ENCODE measurements around the gene DYNC2LI1. TPM values are rescaled to one million over a fixed set of nuclear protein-coding genes. Genes with fewer than 3 reads are reported as not detected.

Gene DYNC2LI1
- total and polyA plus RNA-seq, 2 donors (not counting 1 experiment from before 2014, with no cell fraction given), result 3.8 to 11.4 TPM

GRCh38 chr2:43751476-43751990 lies 22.3 kb upstream of the DYNC2LI1 start:
- no peaks in the 10 kb centered on the region for H3K4me1 ChIP-seq (ENCODE audit: control insufficient read depth in 2 of 2, insufficient read depth in 2 of 2, low read length in 2 of 2)
- no peak overlapping the region for H3K4me3 ChIP-seq (ENCODE audit: control extremely low read depth in 1 of 5, extremely low read depth in 1 of 5, insufficient read depth in 1 of 5, low read depth in 2 of 5, low read length in 4 of 5)
- H3K9me3 ChIP-seq (ENCODE audit: control extremely low read depth in 1 of 3, control insufficient read depth in 2 of 3, insufficient read depth in 1 of 3, low read length in 2 of 3), result no peaks in the 10 kb centered on the region
- TF ChIP-seq CTCF (IDR thresholded peaks at IDR 0.05), result no peak
- TF ChIP-seq EZH2 (IDR thresholded peaks at IDR 0.05; ENCODE audit: borderline replicate concordance, insufficient read depth, low read depth, low read length, poor library complexity, severe bottlenecking), result no peak
- H3K9ac ChIP-seq (ENCODE audit: low read length), result no peak overlapping the region
- POLR2A ChIA-PET, result no interaction called here
- intact Hi-C loops (cut with micrococcal nuclease), result no loop called here
- no peak overlapping the region for H3K4me2 ChIP-seq (replicated peaks; ENCODE audit: low read depth, low read length, poor library complexity, severe bottlenecking)
- H3K27ac ChIP-seq (ENCODE audit: low read length in 2 of 2), result no peak overlapping the region
- DNase-seq (no peak), ATAC-seq (ENCODE audit: low read depth) (no peak)
- WGBS (ENCODE audit: insufficient coverage), result 100% methylated on average over 3 of the region's 5 CpGs
- no peaks in the 10 kb centered on the region for H3K4me1 Mint-ChIP-seq
- no peaks in the 10 kb centered on the region for H4K20me1 ChIP-seq (ENCODE audit: control insufficient read depth, insufficient read depth, low read length, poor library complexity, severe bottlenecking)
- H3K79me2 ChIP-seq (ENCODE audit: control insufficient read depth, insufficient read depth, low read length), result no peaks in the 10 kb centered on the region
- peaks cover 9% of the 10 kb centered on the region for H3K27me3 Mint-ChIP-seq
- no peaks in the 10 kb centered on the region for H3K27me3 ChIP-seq (replicated peaks in 1 of 4; ENCODE audit: control extremely low read depth in 1 of 4, control insufficient read depth in 3 of 4, insufficient read depth in 4 of 4, low read length in 3 of 4)
- CTCF ChIA-PET, result no interaction called here
- no peaks in the 10 kb centered on the region for H3K9me3 Mint-ChIP-seq (ENCODE audit: insufficient read depth)
- no peak overlapping the region for H3K4me3 Mint-ChIP-seq
- no peak overlapping the region for H3K27ac Mint-ChIP-seq
- no peaks in the 10 kb centered on the region for H3K36me3 ChIP-seq (replicated peaks in 1 of 2; ENCODE audit: control extremely low read depth in 1 of 2, control insufficient read depth in 1 of 2, extremely low read depth in 1 of 2, insufficient read depth in 2 of 2, low read length in 1 of 2)
- no peak overlapping the region for H2AFZ ChIP-seq (ENCODE audit: insufficient read depth, low read depth, low read length, poor library complexity, severe bottlenecking)

GRCh38 chr2:43752302-43752701 lies 21.5 kb upstream of the DYNC2LI1 start:
- Histone ChIP-seq H3K4me1 (ENCODE audit: control insufficient read depth in 2 of 2, insufficient read depth in 2 of 2, low read length in 2 of 2) (no peaks in the 10 kb centered on the region), H3K79me2 (ENCODE audit: control insufficient read depth, insufficient read depth, low read length) (no peaks in the 10 kb centered on the region), H4K20me1 (ENCODE audit: control insufficient read depth, insufficient read depth, low read length, poor library complexity, severe bottlenecking) (no peaks in the 10 kb centered on the region), H3K36me3 (replicated peaks in 1 of 2; ENCODE audit: control extremely low read depth in 1 of 2, control insufficient read depth in 1 of 2, extremely low read depth in 1 of 2, insufficient read depth in 2 of 2, low read length in 1 of 2) (no peaks in the 10 kb centered on the region), H3K9me3 (ENCODE audit: control extremely low read depth in 1 of 3, control insufficient read depth in 2 of 3, insufficient read depth in 1 of 3, low read length in 2 of 3) (no peaks in the 10 kb centered on the region), H3K4me3 (ENCODE audit: control extremely low read depth in 1 of 5, extremely low read depth in 1 of 5, insufficient read depth in 1 of 5, low read depth in 2 of 5, low read length in 4 of 5) (no peak overlapping the region), H3K27me3 (replicated peaks in 1 of 4; ENCODE audit: control extremely low read depth in 1 of 4, control insufficient read depth in 3 of 4, insufficient read depth in 4 of 4, low read length in 3 of 4) (no peaks in the 10 kb centered on the region), H2AFZ (ENCODE audit: insufficient read depth, low read depth, low read length, poor library complexity, severe bottlenecking) (no peak overlapping the region), H3K4me2 (replicated peaks; ENCODE audit: low read depth, low read length, poor library complexity, severe bottlenecking) (no peak overlapping the region), H3K9ac (ENCODE audit: low read length) (no peak overlapping the region), H3K27ac (ENCODE audit: low read length in 2 of 2) (no peak overlapping the region)
- ATAC-seq (ENCODE audit: low read depth) (no peak), DNase-seq (no peak)
- CTCF ChIA-PET, result no interaction called here
- no peaks in the 10 kb centered on the region for H3K9me3 Mint-ChIP-seq (ENCODE audit: insufficient read depth)
- H3K4me3 Mint-ChIP-seq, result no peak overlapping the region
- peaks cover 9% of the 10 kb centered on the region for H3K27me3 Mint-ChIP-seq
- TF ChIP-seq EZH2 (IDR thresholded peaks at IDR 0.05; ENCODE audit: borderline replicate concordance, insufficient read depth, low read depth, low read length, poor library complexity, severe bottlenecking), result no peak
- no peak for TF ChIP-seq CTCF (IDR thresholded peaks at IDR 0.05)
- POLR2A ChIA-PET, result no interaction called here
- intact Hi-C loops (cut with micrococcal nuclease), result no loop called here
- no peaks in the 10 kb centered on the region for H3K4me1 Mint-ChIP-seq
- no peak overlapping the region for H3K27ac Mint-ChIP-seq

All from B cell (primary cell).